Stomach (tissue), 9 donors: ENCODE measurements around the gene CHD9. TPM values are rescaled to one million over a fixed set of nuclear protein-coding genes. Genes with fewer than 3 reads are reported as not detected.

Experiments used
- DNase-seq, 2 donors: peaks; one replicate each; pipeline versions ENCODE4 v3.0.0 to v3.0.0-alpha.2; 2013 to 2019
- H3K27ac ChIP-seq, 5 donors: fragments of 200-600 bp in 4 of 5; sonication (generic) in 4 of 5; one replicate each; pipeline ENCODE4 v1.5.1; 2013 to 2019; ENCODE audit warnings: mild to moderate bottlenecking in 1 of 5, moderate library complexity in 1 of 5
- H3K27me3 ChIP-seq, 3 donors: fragments of 200-600 bp; sonication (generic); one replicate each; pipeline ENCODE4 v1.5.1; 2017 to 2019; ENCODE audit warnings: mixed run types in 1 of 3
- H3K36me3 ChIP-seq, 4 donors: fragments of 200-600 bp; sonication (generic); 1 replicate in 3 of 4; 2 replicates in 1 of 4; pipeline ENCODE4 v1.5.1; 2016 to 2019
- H3K4me1 ChIP-seq, 4 donors: fragments of 200-600 bp; sonication (generic); one replicate each; pipeline ENCODE4 v1.5.1; 2016 to 2019
- H3K4me3 ChIP-seq, 4 donors: fragments of 200-600 bp; sonication (generic) in 3 of 4; one replicate each; pipeline ENCODE4 v1.5.1; 2016 to 2019; ENCODE audit warnings: mild to moderate bottlenecking in 1 of 4
- H3K9me3 ChIP-seq, 4 donors: fragments of 200-600 bp; sonication (generic); one replicate each; pipeline ENCODE4 v1.5.1; 2016 to 2019
- EP300 ChIP-seq: sonication (generic); formaldehyde crosslinking; IDR thresholded peaks from one replicate; pipeline ENCODE4 v1.6.1; 2017; ENCODE audit warnings: antibody characterized with exemption
- POLR2A ChIP-seq, 4 donors: fragments of 450-650 bp; IDR thresholded peaks; one replicate each; pipeline ENCODE4 v1.6.1; 2016; ENCODE audit warnings: antibody characterized with exemption in 4 of 4, control low read depth in 2 of 4, mild to moderate bottlenecking in 1 of 4, moderate library complexity in 1 of 4
- POLR2AphosphoS5 ChIP-seq, 3 donors: sonication (generic); formaldehyde crosslinking; IDR thresholded peaks; one replicate each; pipeline ENCODE4 v1.6.1; 2016; ENCODE audit warnings: antibody characterized with exemption in 3 of 3
- WGBS, 5 donors: extraction: QIAGEN DNeasy Blood & Tissue Kit in 3 of 5; methylation state at CpG; one replicate each; pipeline versions ENCODE4 v1.1.5 to v1.1.7; 2013 to 2018; 5-methylcytosine and 5-hydroxymethylcytosine counted together
- intact Hi-C: fragments of 100-400 bp; cut with DNase I; formaldehyde crosslinking; loops from one replicate; pipeline ENCODE4 v1.15.1; 2023; ENCODE audit warnings: low total_unique reads
- polyA plus RNA-seq, 3 donors: library from polyadenylated mRNA; stranded (reverse); fragments of 200-250 nt; gene quantifications; one replicate each; pipeline ENCODE4 v1.2.3, GENCODE V29; 2013
- total RNA-seq, 5 donors: library from RNA; depleted of rRNA; stranded (reverse); fragments of >200 nt; gene quantifications; one replicate each; pipeline versions ENCODE4 v1.1.0 to v1.2.3, GENCODE V29; 2014 to 2016
- TF ChIP-seq, protein P1 (sequence below), 7 experiments: fragments of 450-650 bp in 4 of 7; fragments of 200-600 bp in 3 of 7; sonication (generic) in 3 of 7; IDR thresholded peaks; one replicate each; pipeline ENCODE4 v1.5.1; 2016 to 2019; ENCODE audit warnings: antibody characterized with exemption in 7 of 7, control low read depth in 2 of 7, mild to moderate bottlenecking in 1 of 7
- donor health status: healthy with polysubstance abuse.
- donor health status: Bipolar disorder and iron deficiency.
- donor health status: healthy.

Gene CHD9
- total and polyA plus RNA-seq, 8 donors = 8.1 to 224 (median 29.4) TPM

DNA sequence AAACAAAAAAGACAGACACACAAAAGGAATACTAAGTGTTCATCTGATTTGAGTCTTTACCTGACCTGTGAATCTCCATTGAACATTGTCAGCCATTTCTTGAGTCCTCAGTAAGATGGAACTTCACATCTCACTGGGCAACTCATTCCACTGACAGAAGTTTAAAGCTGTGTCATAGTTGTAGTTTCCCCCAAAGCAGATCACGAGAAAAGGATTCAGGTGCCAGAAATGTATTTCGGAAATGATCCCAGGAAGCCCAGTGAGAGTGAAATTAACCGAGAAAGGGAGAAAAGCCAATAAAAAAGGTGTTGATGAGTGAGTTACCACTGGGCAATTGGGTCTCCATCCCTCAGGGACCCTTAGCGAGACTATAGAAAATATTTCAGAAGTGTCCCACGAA is 6.5 kb downstream of the CHD9 start:
- DNase-seq = no peak
- intact Hi-C loops = no loop called here
- Histone ChIP-seq H3K36me3 (no peaks in the 10 kb centered on the region), H3K4me1 (peaks cover 22 to 59% (median 30%) of the 10 kb centered on the region in 4 donors), H3K4me3 (no peak overlapping the region), H3K9me3 (no peaks in the 10 kb centered on the region), H3K27ac (peak overlapping the region in 2 of 5 donors; percentile 24 to 36), H3K27me3 (no peaks in the 10 kb centered on the region)
- no peak for TF ChIP-seq POLR2AphosphoS5 (IDR thresholded peaks at IDR 0.05)
- no peak for TF ChIP-seq POLR2A (IDR thresholded peaks at IDR 0.05)
- no peak for TF ChIP-seq EP300
- TF ChIP-seq, protein P1, sequence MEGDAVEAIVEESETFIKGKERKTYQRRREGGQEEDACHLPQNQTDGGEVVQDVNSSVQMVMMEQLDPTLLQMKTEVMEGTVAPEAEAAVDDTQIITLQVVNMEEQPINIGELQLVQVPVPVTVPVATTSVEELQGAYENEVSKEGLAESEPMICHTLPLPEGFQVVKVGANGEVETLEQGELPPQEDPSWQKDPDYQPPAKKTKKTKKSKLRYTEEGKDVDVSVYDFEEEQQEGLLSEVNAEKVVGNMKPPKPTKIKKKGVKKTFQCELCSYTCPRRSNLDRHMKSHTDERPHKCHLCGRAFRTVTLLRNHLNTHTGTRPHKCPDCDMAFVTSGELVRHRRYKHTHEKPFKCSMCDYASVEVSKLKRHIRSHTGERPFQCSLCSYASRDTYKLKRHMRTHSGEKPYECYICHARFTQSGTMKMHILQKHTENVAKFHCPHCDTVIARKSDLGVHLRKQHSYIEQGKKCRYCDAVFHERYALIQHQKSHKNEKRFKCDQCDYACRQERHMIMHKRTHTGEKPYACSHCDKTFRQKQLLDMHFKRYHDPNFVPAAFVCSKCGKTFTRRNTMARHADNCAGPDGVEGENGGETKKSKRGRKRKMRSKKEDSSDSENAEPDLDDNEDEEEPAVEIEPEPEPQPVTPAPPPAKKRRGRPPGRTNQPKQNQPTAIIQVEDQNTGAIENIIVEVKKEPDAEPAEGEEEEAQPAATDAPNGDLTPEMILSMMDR (IDR thresholded peaks at IDR 0.05) = no peak
- WGBS, 5 donors = 87 to 95% (median 93%) methylated on average over 5 of the region's 5 CpGs

- Histone ChIP-seq H3K4me1 (peaks cover 17 to 56% (median 26%) of the 10 kb centered on the region in 4 donors), H3K9me3 (no peaks in the 10 kb centered on the region), H3K4me3 (no peak overlapping the region), H3K36me3 (no peaks in the 10 kb centered on the region), H3K27me3 (no peaks in the 10 kb centered on the region), H3K27ac (peak overlapping the region in 4 of 5 donors; percentile 13 to 36 (median 23))
- WGBS, 5 donors = 15 to 35% (median 28%) methylated on average over 3 of the region's 3 CpGs
- peak; percentile 63 to 69 for DNase-seq
- intact Hi-C loops = no loop called here
- TF ChIP-seq POLR2A (IDR thresholded peaks at IDR 0.05) (no peak), POLR2AphosphoS5 (IDR thresholded peaks at IDR 0.05) (peak in 1 of 3 donors; percentile 11), EP300 (no peak)
- TF ChIP-seq, protein P1 (IDR thresholded peaks at IDR 0.05) = no peak
Observed at GRCh38 chr16:53061701-53062159, 6.9 kb downstream of the CHD9 start.

- Histone ChIP-seq H3K4me3 (no peak overlapping the region), H3K36me3 (no peaks in the 10 kb centered on the region), H3K9me3 (no peaks in the 10 kb centered on the region), H3K27ac (peak overlapping the region in 1 of 5 donors; percentile 9), H3K4me1 (peaks cover 12 to 37% (median 15%) of the 10 kb centered on the region in 4 donors), H3K27me3 (no peaks in the 10 kb centered on the region)
- intact Hi-C loops = no loop called here
- 88 to 95% (median 92%) methylated on average over 1 of the region's 1 CpG for WGBS, 5 donors
- DNase-seq = no peak
- TF ChIP-seq EP300 = no peak
- TF ChIP-seq POLR2AphosphoS5 (IDR thresholded peaks at IDR 0.05) = no peak
Observed at GRCh38 chr16:53064081-53064578, 9.3 kb downstream of the CHD9 start.

GRCh38 chr16:53065461-53066061 is 10.8 kb downstream of the CHD9 start:
- Histone ChIP-seq H3K4me3 (no peak overlapping the region), H3K4me1 (peaks cover 12 to 37% (median 19%) of the 10 kb centered on the region in 4 donors), H3K27me3 (no peaks in the 10 kb centered on the region), H3K27ac (peak overlapping the region in 3 of 5 donors; percentile 9 to 48 (median 34)), H3K36me3 (no peaks in the 10 kb centered on the region), H3K9me3 (no peaks in the 10 kb centered on the region)
- WGBS, 5 donors = 75 to 88% (median 77%) methylated on average over 6 of the region's 6 CpGs
- intact Hi-C loops = no loop called here
- TF ChIP-seq POLR2A (IDR thresholded peaks at IDR 0.05) (no peak), POLR2AphosphoS5 (IDR thresholded peaks at IDR 0.05) (no peak), EP300 (no peak)
- TF ChIP-seq, protein P1 (IDR thresholded peaks at IDR 0.05) = no peak
- DNase-seq = no peak

GRCh38 chr16:53067675-53068074 is 12.9 kb downstream of the CHD9 start:
- intact Hi-C loops = no loop called here
- no peak overlapping the region for H3K4me3 ChIP-seq
- 70 to 90% (median 83%) methylated on average over 2 of the region's 2 CpGs for WGBS, 5 donors
- peak overlapping the region in 2 of 5 donors; percentile 10 to 20 for H3K27ac ChIP-seq
- H3K9me3 ChIP-seq = no peaks in the 10 kb centered on the region
- no peaks in the 10 kb centered on the region for H3K36me3 ChIP-seq
- TF ChIP-seq POLR2AphosphoS5 (IDR thresholded peaks at IDR 0.05) = no peak
- TF ChIP-seq, protein P1 (IDR thresholded peaks at IDR 0.05) = no peak
- no peak for TF ChIP-seq EP300
- no peak for TF ChIP-seq POLR2A (IDR thresholded peaks at IDR 0.05)
- DNase-seq = no peak
- peaks cover 9 to 34% (median 19%) of the 10 kb centered on the region in 4 donors for H3K4me1 ChIP-seq
- H3K27me3 ChIP-seq = no peaks in the 10 kb centered on the region
